IMR-90 (cell line): Measurements from ENCODE around the gene RIBC1. TPM values are rescaled to one million over a fixed set of nuclear protein-coding genes. Genes with fewer than 3 reads are reported as not detected.

Experiments used
- ATAC-seq: fragments of 200-7000 bp; cut with Tn5 transposase; 2 replicates; pipeline ENCODE4 v1.9.1; 2020; ENCODE audit warnings: low read depth, mild to moderate bottlenecking, moderate library complexity
- BruUV-seq: library from RNA; stranded (reverse); fragments of 400-500 nt; replicated peaks from 2 replicates; lab custom pipeline; 2021; lab: Mats Ljungman, UMichigan
- CTCF ChIA-PET: fragments of 300-600 bp; formaldehyde crosslinking; extraction: SDS; loops from one replicate; lab custom pipeline; 2021; ENCODE audit warnings: antibody characterized with exemption; lab: Yijun Ruan, JAX
- POLR2A ChIA-PET: fragments of 300-600 bp; sonication (Branson Sonifier 250); formaldehyde crosslinking; loops from one replicate; lab custom pipeline; 2022; ENCODE audit warnings: antibody characterized with exemption; ENCODE audit not compliant: unreplicated experiment; lab: Charles Lee
- DNase-seq: peaks from one replicate; pipeline ENCODE4 v3.0.0; 2013
- H2AFZ ChIP-seq: replicated peaks from 2 replicates; pipeline ENCODE3; 2013; ENCODE audit warnings: low read length, mild to moderate bottlenecking; ENCODE audit not compliant: poor library complexity
- H2AK5ac ChIP-seq: 2 replicates; pipeline ENCODE4 v1.6.1; 2013; ENCODE audit warnings: low read depth, low read length, inconsistent platforms
- H2AK9ac ChIP-seq: replicated peaks from 2 replicates; pipeline ENCODE3; 2013; ENCODE audit warnings: mild to moderate bottlenecking, low read depth, low read length, moderate library complexity; ENCODE audit not compliant: poor library complexity
- H2BK120ac ChIP-seq: 2 replicates; pipeline ENCODE4 v1.6.1; 2013; ENCODE audit warnings: low read depth, low read length, inconsistent platforms
- H2BK15ac ChIP-seq: 3 replicates; pipeline ENCODE4 v1.6.1; 2013; ENCODE audit warnings: low read depth, low read length, inconsistent platforms
- H2BK20ac ChIP-seq: 2 replicates; pipeline ENCODE4 v1.6.1; 2013; ENCODE audit warnings: low read depth, mild to moderate bottlenecking, inconsistent platforms, low read length, moderate library complexity
- H2BK5ac ChIP-seq: 2 replicates; pipeline ENCODE4 v1.6.1; 2013; ENCODE audit warnings: mild to moderate bottlenecking, low read depth, low read length, inconsistent platforms; ENCODE audit not compliant: poor library complexity, severe bottlenecking
- H3K14ac ChIP-seq: replicated peaks from 2 replicates; pipeline ENCODE4 v1.6.1; 2013; ENCODE audit warnings: low read depth, low read length, inconsistent platforms
- H3K18ac ChIP-seq: 2 replicates; pipeline ENCODE4 v1.6.1; 2013; ENCODE audit warnings: low read depth, low read length, control low read depth
- H3K23ac ChIP-seq: 2 replicates; pipeline ENCODE4 v1.6.1; 2013; ENCODE audit warnings: low read depth, low read length, inconsistent platforms
- H3K27ac ChIP-seq: 2 replicates; pipeline ENCODE4 v1.5.1; 2013; ENCODE audit warnings: mild to moderate bottlenecking, control low read depth, low read length; ENCODE audit not compliant: insufficient read depth
- H3K27me3 ChIP-seq: 2 replicates; pipeline ENCODE4 v1.6.1; 2013; ENCODE audit warnings: low read length; ENCODE audit not compliant: control insufficient read depth, insufficient read depth
- H3K36me3 ChIP-seq: 2 replicates; pipeline ENCODE4 v1.6.1; 2013; ENCODE audit warnings: low read length, mixed read lengths; ENCODE audit not compliant: control insufficient read depth, insufficient read depth
- H3K4ac ChIP-seq: 2 replicates; pipeline ENCODE4 v1.6.1; 2013; ENCODE audit warnings: low read depth, low read length, inconsistent platforms
- H3K4me1 ChIP-seq: 2 replicates; pipeline ENCODE4 v1.6.1; 2013; ENCODE audit warnings: low read length, mixed read lengths; ENCODE audit not compliant: control insufficient read depth, insufficient read depth
- H3K4me2 ChIP-seq: 2 replicates; pipeline ENCODE4 v1.6.1; 2013; ENCODE audit warnings: low read depth, mild to moderate bottlenecking, control low read depth, low read length, moderate library complexity
- H3K4me3 ChIP-seq: 2 replicates; pipeline ENCODE4 v1.5.1; 2013; ENCODE audit warnings: low read depth, mild to moderate bottlenecking, control low read depth, low read length, moderate library complexity; ENCODE audit not compliant: insufficient read depth
- H3K56ac ChIP-seq: 2 replicates; pipeline ENCODE4 v1.6.1; 2013; ENCODE audit warnings: low read length, inconsistent platforms; ENCODE audit not compliant: insufficient read depth; ENCODE audit errors: extremely low read depth
- H3K79me1 ChIP-seq, 2 experiments: 2 replicates each; pipeline ENCODE4 v1.6.1; 2013; ENCODE audit warnings: low read length in 2 of 2, inconsistent platforms in 1 of 2, low read depth in 1 of 2
- H3K9ac ChIP-seq: 2 replicates; pipeline ENCODE4 v1.6.1; 2013; ENCODE audit warnings: low read depth, low read length, control low read depth
- H3K9me1 ChIP-seq: 2 replicates; pipeline ENCODE4 v1.6.1; 2013; ENCODE audit warnings: low read length, inconsistent platforms; ENCODE audit not compliant: insufficient read depth
- H3K9me3 ChIP-seq: 2 replicates; pipeline ENCODE4 v1.6.1; 2013; ENCODE audit warnings: low read length; ENCODE audit not compliant: control insufficient read depth, insufficient read depth
- H4K20me1 ChIP-seq: 2 replicates; pipeline ENCODE4 v1.6.1; 2013; ENCODE audit warnings: low read length, inconsistent platforms; ENCODE audit not compliant: insufficient read depth
- H4K5ac ChIP-seq: 2 replicates; pipeline ENCODE4 v1.6.1; 2013; ENCODE audit warnings: mild to moderate bottlenecking, low read depth, low read length, control low read depth
- H4K8ac ChIP-seq, 2 experiments: 2 replicates each; pipeline ENCODE4 v1.6.1; 2013; ENCODE audit warnings: low read depth in 2 of 2, low read length in 2 of 2, control low read depth in 1 of 2, inconsistent platforms in 1 of 2
- H4K91ac ChIP-seq: 2 replicates; pipeline ENCODE4 v1.6.1; 2013; ENCODE audit warnings: low read depth, low read length, inconsistent platforms; ENCODE audit not compliant: insufficient read depth
- SMC3 ChIP-seq: fragments of 150-350 bp; IDR thresholded peaks from 2 replicates; pipeline ENCODE4 v1.6.1; 2016; ENCODE audit warnings: low read depth, mild to moderate bottlenecking, antibody characterized with exemption, low read length, moderate library complexity
- WGBS, 2 experiments: methylation state at CpG; one replicate each; pipeline versions ENCODE4 v1.1.5 to v1.1.7; 2013; ENCODE audit warnings: missing lambda C conversion rate in 2 of 2; ENCODE audit not compliant: insufficient read length in 1 of 2; ENCODE audit errors: extremely low coverage in 2 of 2; 5-methylcytosine and 5-hydroxymethylcytosine counted together
- dilution Hi-C: fragments of 300-500 bp; cut with HindIII; formaldehyde crosslinking; loops from one replicate; pipeline ENCODE4 v1.14.3; 2018; ENCODE audit warnings: low sequenced_read_pairs; ENCODE audit not compliant: unreplicated experiment
- in situ Hi-C: fragments of 300-500 bp; cut with MboI; formaldehyde crosslinking; loops from 3 replicates; pipeline ENCODE4 v1.14.3; 2019; ENCODE audit warnings: low sequenced_read_pairs, inconsistent platforms, mixed read lengths
- intact Hi-C: fragments of 100-400 bp; cut with micrococcal nuclease; formaldehyde crosslinking; loops from 2 replicates; pipeline ENCODE4 v1.10.0; 2022
- polyA plus RNA-seq, 3 experiments: library from polyadenylated mRNA; depleted of rRNA; stranded (reverse); fragments of >200 nt; gene quantifications; 2 replicates each; pipeline ENCODE4 v1.2.3, GENCODE V29; 2012; ENCODE audit warnings: low replicate concordance in 1 of 3
- total RNA-seq: library from RNA; depleted of rRNA; stranded (reverse); fragments of >200 nt; gene quantifications from 2 replicates; pipeline ENCODE4 v1.2.3, GENCODE V29; 2012

RIBC1 gene
- total and polyA plus RNA-seq, 2 of the 4 experiments (the other 2 are of a cell fraction) = 0.31 to 0.36 TPM

DNA sequence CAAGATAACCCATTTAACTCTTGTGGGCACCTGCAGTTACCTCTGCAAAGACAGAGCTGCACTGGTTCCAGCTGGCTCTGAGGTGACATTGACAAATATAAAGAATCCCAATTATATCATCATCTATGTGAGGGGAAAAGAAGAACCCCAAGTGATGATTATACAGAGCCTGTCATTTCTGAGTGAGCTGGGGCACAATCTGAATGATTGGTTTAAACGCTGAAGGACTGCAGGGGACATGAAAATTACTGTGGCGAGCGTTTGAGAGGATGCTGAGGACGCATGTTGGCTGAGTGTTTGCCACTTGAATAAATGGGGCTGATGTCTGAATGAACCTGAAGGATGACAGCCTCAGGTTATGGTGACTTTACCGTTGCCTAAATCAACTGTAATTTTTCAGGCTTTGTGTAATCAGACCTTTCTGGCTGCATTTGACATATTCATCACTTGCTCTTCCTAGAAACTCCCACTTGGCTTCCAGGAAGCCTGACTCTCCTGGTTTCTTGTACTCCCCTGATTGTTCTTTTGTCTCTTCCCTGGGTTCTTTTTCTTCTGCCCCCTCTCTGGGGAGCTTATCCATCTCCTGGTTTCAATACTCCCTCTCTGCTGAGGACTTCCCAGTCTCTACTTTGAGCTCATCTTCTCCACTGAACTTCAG lies 15.6 kb downstream of the RIBC1 start:
- intact Hi-C loops = no loop called here
- Histone ChIP-seq H4K20me1 (no peaks in the 10 kb centered on the region), H3K27ac (no peak overlapping the region), H3K4me1 (peaks cover 4% of the 10 kb centered on the region; the same call in 1 of the 2 replicates), H3K79me1 (peaks cover 0 to 3% of the 10 kb centered on the region in 2 experiments; a peak in 2 of 4 replicates), H3K18ac (no peak overlapping the region), H2AK5ac (no peak overlapping the region), H3K9me3 (no peaks in the 10 kb centered on the region), H3K27me3 (peaks cover 16% of the 10 kb centered on the region), H3K36me3 (no peaks in the 10 kb centered on the region), H2AK9ac (no peak overlapping the region), H4K5ac (no peak overlapping the region), H2AFZ (no peak overlapping the region), H3K9me1 (peaks cover 4% of the 10 kb centered on the region; the same call in 1 of the 2 replicates), H3K4me2 (no peak overlapping the region), H3K56ac (no peak overlapping the region), H4K8ac (no peak overlapping the region), H3K9ac (no peak overlapping the region), H2BK120ac (no peak overlapping the region), H3K14ac (no peak overlapping the region), H3K4me3 (no peak overlapping the region), H4K91ac (no peak overlapping the region), H3K23ac (no peak overlapping the region), H3K4ac (no peak overlapping the region), H2BK5ac (no peak overlapping the region), H2BK20ac (no peak overlapping the region), H2BK15ac (no peak overlapping the region)
- in situ Hi-C loops = no loop called here
- no peak for TF ChIP-seq SMC3
- POLR2A ChIA-PET = no interaction called here
- no peak for DNase-seq
- BruUV-seq = no TSS peak
- 49% methylated on average over 4 of the region's 5 CpGs; no CpG with 5 or more reads in 1 of the 2 experiments for WGBS, 2 experiments
- CTCF ChIA-PET = no interaction called here
- dilution Hi-C loops = no loop called here
- ATAC-seq = no peak
